Measurements from ENCODE around the gene CCDC77.

CCDC77 gene

DNA sequence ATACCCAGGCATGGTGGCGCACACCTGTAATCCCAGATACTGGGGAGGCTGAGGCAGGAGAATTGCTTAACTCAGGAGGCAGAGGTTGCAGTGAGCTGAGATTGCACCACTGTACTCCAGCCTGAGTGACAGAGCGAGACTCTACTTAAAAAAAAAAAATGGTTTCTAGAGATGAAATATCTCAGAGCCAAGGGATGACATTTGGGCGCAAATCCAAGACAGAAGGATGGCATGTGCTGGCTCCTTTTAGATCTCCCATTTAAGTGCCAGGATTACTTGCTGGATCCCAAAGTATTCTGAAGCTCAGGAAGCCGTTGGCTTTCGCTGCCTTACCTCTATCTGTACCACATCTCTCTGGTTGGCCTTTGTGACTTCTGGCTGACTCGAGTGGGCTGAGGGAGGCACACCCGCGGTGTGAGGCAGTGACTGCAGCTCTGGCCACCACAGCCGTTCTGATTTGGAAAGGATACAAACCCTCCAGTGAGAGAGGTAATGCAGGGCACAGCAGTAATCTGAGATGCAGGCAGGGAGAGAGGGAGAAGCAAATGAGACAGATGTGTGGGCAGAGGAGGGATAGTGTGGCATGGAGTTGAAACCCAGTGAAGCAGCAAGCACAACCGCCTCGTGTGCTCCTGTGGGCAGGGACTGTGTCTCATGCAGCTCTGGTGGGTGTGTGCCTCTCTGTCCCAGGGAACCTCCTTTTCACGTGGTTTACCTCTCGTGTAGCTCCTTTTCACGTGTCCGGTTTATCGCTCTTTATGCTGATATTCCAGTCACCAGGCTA is 63.2 kb downstream of the CCDC77 start:
- no peak overlapping the region for H3K4me3 ChIP-seq (ENCODE audit: low read depth, low read length)
- peaks cover 77% of the 10 kb centered on the region for H3K27me3 ChIP-seq (ENCODE audit: insufficient read depth, low read length)
- peaks cover 4% of the 10 kb centered on the region for H3K4me1 ChIP-seq (ENCODE audit: control insufficient read depth, insufficient read depth, low read length, unreplicated experiment)
- no peaks in the 10 kb centered on the region for H3K79me2 ChIP-seq (ENCODE audit: control insufficient read depth, insufficient read depth, low read length, unreplicated experiment)
- H2AFZ ChIP-seq (ENCODE audit: low read length, unreplicated experiment), result no peak overlapping the region
- no peaks in the 10 kb centered on the region for H3K36me3 ChIP-seq (ENCODE audit: insufficient read depth, low read length)
- no peak overlapping the region for H3K27ac ChIP-seq (ENCODE audit: low read depth, low read length)

DNA sequence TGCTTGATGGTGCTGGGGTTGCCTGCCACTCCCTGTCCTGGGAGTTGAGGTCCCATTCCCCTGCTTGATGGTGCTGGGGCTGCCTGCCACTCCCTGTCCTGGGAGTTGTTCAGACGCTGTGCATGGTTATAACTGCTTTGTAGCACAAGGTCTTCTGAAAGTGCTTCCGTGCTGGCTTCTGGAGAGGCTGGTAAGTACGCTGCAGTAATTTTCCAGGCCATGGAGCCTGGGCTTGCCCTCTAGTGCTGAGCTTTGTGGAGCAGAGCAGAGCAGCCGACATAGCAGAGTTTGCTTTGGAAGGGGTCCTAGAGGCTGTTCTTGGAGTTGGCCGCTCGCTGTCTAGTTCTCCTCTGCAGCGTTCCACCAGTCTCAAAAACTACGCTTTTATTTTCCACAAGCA is 64.6 kb downstream of the CCDC77 start:
- peaks cover 72% of the 10 kb centered on the region for H3K27me3 ChIP-seq (ENCODE audit: insufficient read depth, low read length)
- H2AFZ ChIP-seq (ENCODE audit: low read length, unreplicated experiment), result no peak overlapping the region
- H3K27ac ChIP-seq (ENCODE audit: low read depth, low read length), result no peak overlapping the region
- no peaks in the 10 kb centered on the region for H3K79me2 ChIP-seq (ENCODE audit: control insufficient read depth, insufficient read depth, low read length, unreplicated experiment)
- H3K4me3 ChIP-seq (ENCODE audit: low read depth, low read length), result no peak overlapping the region
- H3K4me1 ChIP-seq (ENCODE audit: control insufficient read depth, insufficient read depth, low read length, unreplicated experiment), result no peaks in the 10 kb centered on the region
- no peaks in the 10 kb centered on the region for H3K36me3 ChIP-seq (ENCODE audit: insufficient read depth, low read length)

DNA sequence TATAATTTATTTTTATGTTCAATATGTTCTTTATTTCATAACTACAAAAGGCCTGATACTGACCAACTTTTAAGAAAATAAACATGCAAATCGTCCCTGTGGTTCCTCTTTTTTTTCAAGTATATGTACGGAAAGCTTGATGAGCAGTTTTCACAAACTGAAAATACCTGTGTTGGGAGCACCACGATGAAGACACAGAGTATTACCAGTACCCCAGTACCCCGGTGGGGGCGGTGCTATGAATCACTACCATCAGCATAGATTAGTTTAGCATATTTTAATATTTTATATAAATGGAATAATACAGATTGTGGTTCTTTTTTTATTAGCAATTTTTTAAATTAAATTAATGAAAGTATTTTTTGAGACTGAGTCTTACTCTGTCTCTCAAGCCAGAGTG is 65.3 kb downstream of the CCDC77 start:
- H3K4me1 ChIP-seq (ENCODE audit: control insufficient read depth, insufficient read depth, low read length, unreplicated experiment), result no peaks in the 10 kb centered on the region
- H3K4me3 ChIP-seq (ENCODE audit: low read depth, low read length), result no peak overlapping the region
- H3K27me3 ChIP-seq (ENCODE audit: insufficient read depth, low read length), result peaks cover 65% of the 10 kb centered on the region
- H3K27ac ChIP-seq (ENCODE audit: low read depth, low read length), result no peak overlapping the region
- no peaks in the 10 kb centered on the region for H3K79me2 ChIP-seq (ENCODE audit: control insufficient read depth, insufficient read depth, low read length, unreplicated experiment)
- no peak overlapping the region for H2AFZ ChIP-seq (ENCODE audit: low read length, unreplicated experiment)
- H3K36me3 ChIP-seq (ENCODE audit: insufficient read depth, low read length), result no peaks in the 10 kb centered on the region

- H3K4me1 ChIP-seq (ENCODE audit: control insufficient read depth, insufficient read depth, low read length, unreplicated experiment), result no peaks in the 10 kb centered on the region
- no peak overlapping the region for H2AFZ ChIP-seq (ENCODE audit: low read length, unreplicated experiment)
- H3K27me3 ChIP-seq (ENCODE audit: insufficient read depth, low read length), result peaks cover 57% of the 10 kb centered on the region
- no peaks in the 10 kb centered on the region for H3K79me2 ChIP-seq (ENCODE audit: control insufficient read depth, insufficient read depth, low read length, unreplicated experiment)
- no peak overlapping the region for H3K27ac ChIP-seq (ENCODE audit: low read depth, low read length)
- H3K36me3 ChIP-seq (ENCODE audit: insufficient read depth, low read length), result no peaks in the 10 kb centered on the region
- H3K4me3 ChIP-seq (ENCODE audit: low read depth, low read length), result no peak overlapping the region
Measured at GRCh38 chr12:467591-467990, 66.1 kb downstream of the CCDC77 start.

- no peaks in the 10 kb centered on the region for H3K36me3 ChIP-seq (ENCODE audit: insufficient read depth, low read length)
- no peak overlapping the region for H3K4me3 ChIP-seq (ENCODE audit: low read depth, low read length)
- H3K79me2 ChIP-seq (ENCODE audit: control insufficient read depth, insufficient read depth, low read length, unreplicated experiment), result no peaks in the 10 kb centered on the region
- H3K4me1 ChIP-seq (ENCODE audit: control insufficient read depth, insufficient read depth, low read length, unreplicated experiment), result no peaks in the 10 kb centered on the region
- no peak overlapping the region for H3K27ac ChIP-seq (ENCODE audit: low read depth, low read length)
- H3K27me3 ChIP-seq (ENCODE audit: insufficient read depth, low read length), result peaks cover 57% of the 10 kb centered on the region
- no peak overlapping the region for H2AFZ ChIP-seq (ENCODE audit: low read length, unreplicated experiment)
Measured at GRCh38 chr12:468671-469389, 67.4 kb downstream of the CCDC77 start.

GRCh38 chr12:470133-470532 is 68.7 kb downstream of the CCDC77 start:
- Histone ChIP-seq H3K4me1 (ENCODE audit: control insufficient read depth, insufficient read depth, low read length, unreplicated experiment) (no peaks in the 10 kb centered on the region), H2AFZ (ENCODE audit: low read length, unreplicated experiment) (no peak overlapping the region), H3K79me2 (ENCODE audit: control insufficient read depth, insufficient read depth, low read length, unreplicated experiment) (no peaks in the 10 kb centered on the region), H3K27me3 (ENCODE audit: insufficient read depth, low read length) (peaks cover 58% of the 10 kb centered on the region), H3K4me3 (ENCODE audit: low read depth, low read length) (no peak overlapping the region), H3K27ac (ENCODE audit: low read depth, low read length) (no peak overlapping the region), H3K36me3 (ENCODE audit: insufficient read depth, low read length) (no peaks in the 10 kb centered on the region)

DNA sequence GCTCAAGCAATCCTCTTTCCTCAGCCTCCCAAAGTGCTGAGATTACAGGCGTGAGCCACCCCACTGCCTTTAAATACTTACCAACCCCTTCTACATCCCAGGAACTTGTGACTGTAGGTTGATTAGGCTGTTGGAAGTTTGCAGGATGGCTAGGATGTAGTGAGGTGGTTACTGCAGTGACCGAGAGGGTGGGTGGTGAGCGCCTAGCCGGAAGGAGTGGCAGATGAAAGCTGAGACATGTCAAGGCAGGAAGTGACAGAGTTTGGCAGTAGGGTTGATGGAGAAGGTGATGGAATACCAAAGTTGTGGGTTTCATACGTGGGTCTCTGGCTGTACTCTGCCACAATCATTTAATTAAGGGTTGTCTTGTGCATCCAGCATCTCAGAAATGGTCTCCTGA is 71.8 kb downstream of the CCDC77 start:
- Histone ChIP-seq H3K4me3 (ENCODE audit: low read depth, low read length) (no peak overlapping the region), H3K27ac (ENCODE audit: low read depth, low read length) (no peak overlapping the region), H2AFZ (ENCODE audit: low read length, unreplicated experiment) (no peak overlapping the region), H3K79me2 (ENCODE audit: control insufficient read depth, insufficient read depth, low read length, unreplicated experiment) (no peaks in the 10 kb centered on the region), H3K27me3 (ENCODE audit: insufficient read depth, low read length) (peaks cover 68% of the 10 kb centered on the region), H3K36me3 (ENCODE audit: insufficient read depth, low read length) (no peaks in the 10 kb centered on the region), H3K4me1 (ENCODE audit: control insufficient read depth, insufficient read depth, low read length, unreplicated experiment) (no peaks in the 10 kb centered on the region)

DNA sequence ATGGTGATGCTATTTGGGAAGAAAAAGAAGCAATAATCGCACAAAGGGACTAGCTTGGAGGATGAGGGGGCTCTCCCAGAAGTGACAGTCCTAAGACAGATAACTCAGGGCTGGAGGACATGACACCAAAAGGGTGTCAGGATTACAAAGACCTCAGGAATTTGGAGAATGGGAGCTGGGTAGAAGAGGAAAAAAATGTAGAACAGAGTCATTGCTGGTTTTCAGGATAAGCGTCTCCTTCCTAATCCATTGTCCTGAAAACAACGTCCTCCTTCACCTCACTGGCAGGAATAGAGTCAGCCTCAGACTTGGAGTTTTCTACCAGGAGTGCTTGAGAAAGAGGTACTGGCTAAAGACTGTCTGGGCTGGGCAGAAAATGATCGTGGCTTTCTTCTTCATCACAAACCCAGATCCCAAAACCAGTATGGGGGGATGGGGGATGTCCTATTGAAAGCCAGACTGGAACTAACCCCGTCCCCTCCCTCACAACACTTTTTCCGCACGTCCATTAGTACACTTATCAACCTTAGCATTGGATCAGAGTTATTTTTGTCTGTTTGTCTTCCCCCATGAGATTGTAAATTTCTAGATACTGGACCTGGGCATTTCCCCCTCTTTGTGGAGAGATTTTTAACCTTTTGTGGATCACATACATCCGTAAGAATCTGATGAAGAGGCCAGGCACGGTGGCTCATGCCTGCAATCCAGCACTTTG is 72.6 kb downstream of the CCDC77 start:
- Histone ChIP-seq H3K4me3 (ENCODE audit: low read depth, low read length) (no peak overlapping the region), H3K4me1 (ENCODE audit: control insufficient read depth, insufficient read depth, low read length, unreplicated experiment) (no peaks in the 10 kb centered on the region), H3K79me2 (ENCODE audit: control insufficient read depth, insufficient read depth, low read length, unreplicated experiment) (no peaks in the 10 kb centered on the region), H3K36me3 (ENCODE audit: insufficient read depth, low read length) (no peaks in the 10 kb centered on the region), H2AFZ (ENCODE audit: low read length, unreplicated experiment) (no peak overlapping the region), H3K27ac (ENCODE audit: low read depth, low read length) (no peak overlapping the region), H3K27me3 (ENCODE audit: insufficient read depth, low read length) (peaks cover 70% of the 10 kb centered on the region)

GRCh38 chr12:475286-475685 is 73.8 kb downstream of the CCDC77 start:
- Histone ChIP-seq H3K79me2 (ENCODE audit: control insufficient read depth, insufficient read depth, low read length, unreplicated experiment) (no peaks in the 10 kb centered on the region), H3K36me3 (ENCODE audit: insufficient read depth, low read length) (no peaks in the 10 kb centered on the region), H3K4me3 (ENCODE audit: low read depth, low read length) (no peak overlapping the region), H3K27me3 (ENCODE audit: insufficient read depth, low read length) (peaks cover 68% of the 10 kb centered on the region), H3K27ac (ENCODE audit: low read depth, low read length) (no peak overlapping the region), H3K4me1 (ENCODE audit: control insufficient read depth, insufficient read depth, low read length, unreplicated experiment) (no peaks in the 10 kb centered on the region), H2AFZ (ENCODE audit: low read length, unreplicated experiment) (no peak overlapping the region)

GRCh38 chr12:479161-479560 is 77.7 kb downstream of the CCDC77 start:
- Histone ChIP-seq H3K36me3 (ENCODE audit: insufficient read depth, low read length) (no peaks in the 10 kb centered on the region), H3K79me2 (ENCODE audit: control insufficient read depth, insufficient read depth, low read length, unreplicated experiment) (no peaks in the 10 kb centered on the region), H3K4me1 (ENCODE audit: control insufficient read depth, insufficient read depth, low read length, unreplicated experiment) (no peaks in the 10 kb centered on the region), H3K4me3 (ENCODE audit: low read depth, low read length) (no peak overlapping the region), H3K27me3 (ENCODE audit: insufficient read depth, low read length) (peaks cover 87% of the 10 kb centered on the region), H3K27ac (ENCODE audit: low read depth, low read length) (no peak overlapping the region), H2AFZ (ENCODE audit: low read length, unreplicated experiment) (no peak overlapping the region)
